GM12874 (cell line): Measurements from ENCODE around the gene NCAPH2.
A peak's percentile ranks its signal among the peaks of the same experiment; 100 is the strongest.

Experiments
- CTCF ChIP-seq: IDR thresholded peaks from 2 replicates; pipeline ENCODE4 v1.5.1; 2011; ENCODE audit warnings: low read depth, mild to moderate bottlenecking, control low read depth, low read length, moderate library complexity; ENCODE audit not compliant: insufficient read depth

Gene NCAPH2

GRCh38 chr22:50544746-50545253 lies 36.8 kb downstream of the NCAPH2 start:
- no peak for TF ChIP-seq CTCF

GRCh38 chr22:50545522-50546325 lies 37.7 kb downstream of the NCAPH2 start, which contains the start of gene KLHDC7B:
Gene KLHDC7B, plus strand, starts transcription at chr22:50545899. Its CDS starts 345 bp downstream, at chr22:50546244.
- TF ChIP-seq CTCF, result peak; percentile 21; the same call in 1 of the 2 replicates

GRCh38 chr22:50546326-50547262 lies 38.6 kb downstream of the NCAPH2 start:
- no peak for TF ChIP-seq CTCF

DNA sequence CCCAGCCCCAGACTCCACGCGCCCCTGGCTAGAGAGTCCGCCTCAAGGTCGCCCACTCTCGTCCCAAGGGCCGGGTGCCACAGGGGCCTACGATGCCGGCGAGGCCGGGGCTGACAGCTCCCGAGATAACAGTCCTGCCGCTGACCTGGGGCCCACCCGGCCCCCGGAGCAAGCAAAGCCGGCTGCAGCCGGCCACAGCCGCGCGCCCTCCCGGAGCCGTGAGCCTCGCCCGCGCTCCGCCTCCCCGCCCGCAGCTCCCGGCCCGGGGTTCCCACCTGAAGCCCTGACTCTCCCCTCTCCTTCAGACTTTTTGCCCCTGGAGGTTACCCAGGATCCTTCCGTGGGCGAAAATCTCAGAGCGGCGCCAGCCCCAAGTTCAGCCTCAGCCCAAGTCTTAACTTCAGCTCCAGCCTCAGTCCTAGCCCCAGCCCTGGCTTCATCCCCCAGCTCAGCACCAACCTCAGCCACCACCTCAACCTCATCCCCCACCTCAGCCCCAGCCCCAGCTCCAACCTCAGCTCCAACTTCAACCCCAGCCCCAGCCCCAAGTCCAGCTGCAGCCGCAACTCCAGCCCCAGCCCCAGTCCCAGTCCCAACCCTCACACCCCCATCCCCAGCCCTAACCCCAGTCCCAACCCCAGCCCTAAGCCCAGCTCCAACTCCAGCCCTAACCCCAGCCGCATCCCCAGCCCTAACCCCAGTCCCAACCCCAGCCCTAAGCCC lies 39.4 kb downstream of the NCAPH2 start:
- TF ChIP-seq CTCF, result no peak

- peak; percentile 28; the same call in 1 of the 2 replicates for TF ChIP-seq CTCF
Observed at GRCh38 chr22:50548040-50548920, 40.3 kb downstream of the NCAPH2 start.

GRCh38 chr22:50548921-50549790 lies 41.1 kb downstream of the NCAPH2 start:
- TF ChIP-seq CTCF, result no peak
